Trophoblast cell (in vitro differentiated cells and primary cell): ENCODE measurements around the gene L3MBTL4.
"Not testable (repeated sequence)": the region's sequence is repeated elsewhere in the genome, so short reads cannot be mapped to it uniquely, and the experiment has no call there.

ENCODE experiments used
- DNase-seq, 2 donors: peaks; one replicate each; pipeline ENCODE4 v3.0.0-alpha.2; 2016
- H2AFZ ChIP-seq: 2 replicates; pipeline ENCODE4 v1.6.1; 2013; ENCODE audit warnings: low read length, moderate library complexity, mild to moderate bottlenecking; ENCODE audit not compliant: insufficient read depth, poor library complexity
- H2AK5ac ChIP-seq: 2 replicates; pipeline ENCODE4 v1.6.1; 2013; ENCODE audit warnings: mild to moderate bottlenecking, low read length
- H2BK120ac ChIP-seq: 2 replicates; pipeline ENCODE4 v1.6.1; 2013; ENCODE audit warnings: low read length, mild to moderate bottlenecking, moderate library complexity; ENCODE audit not compliant: insufficient read depth, poor library complexity
- H2BK12ac ChIP-seq: 2 replicates; pipeline ENCODE4 v1.6.1; 2013; ENCODE audit warnings: mild to moderate bottlenecking, low read length, moderate library complexity
- H2BK5ac ChIP-seq: 2 replicates; pipeline ENCODE4 v1.6.1; 2013; ENCODE audit warnings: low read length, low read depth, moderate library complexity, mild to moderate bottlenecking; ENCODE audit not compliant: poor library complexity
- H3K14ac ChIP-seq: 2 replicates; pipeline ENCODE4 v1.6.1; 2013; ENCODE audit warnings: mild to moderate bottlenecking, low read length
- H3K18ac ChIP-seq: 2 replicates; pipeline ENCODE4 v1.6.1; 2013; ENCODE audit warnings: mild to moderate bottlenecking, low read length
- H3K23ac ChIP-seq: 2 replicates; pipeline ENCODE4 v1.6.1; 2013; ENCODE audit warnings: low read length
- H3K27ac ChIP-seq: 2 replicates; pipeline ENCODE4 v1.5.1; 2013; ENCODE audit warnings: low read depth, mild to moderate bottlenecking, inconsistent platforms, low read length, moderate library complexity
- H3K27me3 ChIP-seq: 2 replicates; pipeline ENCODE4 v1.6.1; 2013; ENCODE audit warnings: inconsistent platforms, mild to moderate bottlenecking, low read length, moderate library complexity; ENCODE audit not compliant: insufficient read depth
- H3K36me3 ChIP-seq, 2 experiments: 1 replicate in 1 of 2; 2 replicates in 1 of 2; pipeline ENCODE4 v1.6.1; 2013; ENCODE audit warnings: low read length in 2 of 2, mild to moderate bottlenecking in 2 of 2, moderate library complexity in 1 of 2; ENCODE audit not compliant: insufficient read depth in 2 of 2, control insufficient read depth in 1 of 2
- H3K4ac ChIP-seq: 2 replicates; pipeline ENCODE4 v1.6.1; 2013; ENCODE audit warnings: low read depth, mild to moderate bottlenecking, low read length, moderate library complexity
- H3K4me1 ChIP-seq, 2 experiments: 1 replicate in 1 of 2; 2 replicates in 1 of 2; pipeline ENCODE4 v1.6.1; 2013; ENCODE audit warnings: low read length in 2 of 2, mild to moderate bottlenecking in 2 of 2, moderate library complexity in 1 of 2; ENCODE audit not compliant: insufficient read depth in 2 of 2, control insufficient read depth in 1 of 2
- H3K4me2 ChIP-seq: 2 replicates; pipeline ENCODE4 v1.6.1; 2013; ENCODE audit warnings: inconsistent platforms, mild to moderate bottlenecking, low read length, moderate library complexity
- H3K4me3 ChIP-seq: 2 replicates; pipeline ENCODE4 v1.5.1; 2013; ENCODE audit warnings: mild to moderate bottlenecking, low read depth, low read length, inconsistent platforms
- H3K79me1 ChIP-seq: one replicate; pipeline ENCODE4 v1.6.1; 2013; ENCODE audit warnings: low read length
- H3K79me2 ChIP-seq: 2 replicates; pipeline ENCODE4 v1.6.1; 2013; ENCODE audit warnings: low read length, mild to moderate bottlenecking; ENCODE audit not compliant: control insufficient read depth, insufficient read depth, poor library complexity
- H3K9ac ChIP-seq: 2 replicates; pipeline ENCODE4 v1.6.1; 2013; ENCODE audit warnings: mild to moderate bottlenecking, low read length
- H3K9me3 ChIP-seq: 2 replicates; pipeline ENCODE4 v1.6.1; 2013; ENCODE audit warnings: low read depth, mild to moderate bottlenecking, control low read depth, inconsistent platforms, low read length; ENCODE audit not compliant: insufficient read depth
- H4K12ac ChIP-seq: 2 replicates; pipeline ENCODE4 v1.6.1; 2013; ENCODE audit warnings: low read depth, mild to moderate bottlenecking, low read length, moderate library complexity
- H4K8ac ChIP-seq: 2 replicates; pipeline ENCODE4 v1.6.1; 2013; ENCODE audit warnings: low read depth, mild to moderate bottlenecking, low read length, moderate library complexity
- H4K91ac ChIP-seq: one replicate; pipeline ENCODE4 v1.6.1; 2013; ENCODE audit warnings: low read depth, mild to moderate bottlenecking, low read length, moderate library complexity
- WGBS: extraction: QIAGEN DNeasy Blood & Tissue Kit; methylation state at CpG from one replicate; pipeline ENCODE4 v1.1.7; 2013; ENCODE audit warnings: missing lambda C conversion rate; ENCODE audit not compliant: insufficient read length, insufficient coverage; ENCODE audit errors: extremely low coverage; 5-methylcytosine and 5-hydroxymethylcytosine counted together

The L3MBTL4 gene

GRCh38 chr18:6389005-6389404, 25.7 kb downstream of the L3MBTL4 start:
- no peak overlapping the region for H3K4me3 ChIP-seq
- H3K79me2 ChIP-seq, result no peaks in the 10 kb centered on the region
- H3K36me3 ChIP-seq, result no peaks in the 10 kb centered on the region
- H3K23ac ChIP-seq, result no peak overlapping the region
- no peak overlapping the region for H3K14ac ChIP-seq
- H3K18ac ChIP-seq, result no peak overlapping the region
- no peak overlapping the region for H3K4me2 ChIP-seq
- WGBS, result no CpG with 5 or more reads among the region's 2 CpGs
- H3K79me1 ChIP-seq, result no peaks in the 10 kb centered on the region
- no peak overlapping the region for H4K91ac ChIP-seq
- H3K9ac ChIP-seq, result no peak overlapping the region
- H3K4ac ChIP-seq, result no peak overlapping the region
- no peak overlapping the region for H2BK12ac ChIP-seq
- H4K8ac ChIP-seq, result no peak overlapping the region
- H3K4me1 ChIP-seq, result no peaks in the 10 kb centered on the region
- H3K27me3 ChIP-seq, result no peaks in the 10 kb centered on the region
- no peak overlapping the region for H4K12ac ChIP-seq
- H2BK5ac ChIP-seq, result no peak overlapping the region
- H2AFZ ChIP-seq, result no peak overlapping the region
- no peak for DNase-seq
- no peak overlapping the region for H3K27ac ChIP-seq
- H3K9me3 ChIP-seq, result no peaks in the 10 kb centered on the region
- no peak overlapping the region for H2BK120ac ChIP-seq
- no peak overlapping the region for H2AK5ac ChIP-seq

GRCh38 chr18:6382963-6383362, 31.7 kb downstream of the L3MBTL4 start:
- H2AFZ ChIP-seq, result no peak overlapping the region
- no CpG with 5 or more reads among the region's 7 CpGs for WGBS

GRCh38 chr18:6377473-6377872, 37.2 kb downstream of the L3MBTL4 start:
- not testable (repeated sequence) for H3K23ac ChIP-seq, H3K79me1 ChIP-seq, H3K4me3 ChIP-seq, H2AFZ ChIP-seq, H4K8ac ChIP-seq, DNase-seq, H3K4ac ChIP-seq, H3K4me2 ChIP-seq, H3K79me2 ChIP-seq, H3K9ac ChIP-seq, H3K27me3 ChIP-seq, H4K12ac ChIP-seq, H3K36me3 ChIP-seq, H3K9me3 ChIP-seq, H3K14ac ChIP-seq, H2AK5ac ChIP-seq, H3K18ac ChIP-seq, H4K91ac ChIP-seq, H3K4me1 ChIP-seq, H2BK12ac ChIP-seq, H2BK120ac ChIP-seq, H3K27ac ChIP-seq, H2BK5ac ChIP-seq
- no CpG with 5 or more reads among the region's 2 CpGs for WGBS

More at GRCh38 chr18:6382963-6383362, 31.7 kb downstream of the L3MBTL4 start:
- no peak overlapping the region for H3K18ac ChIP-seq
- no peaks in the 10 kb centered on the region for H3K27me3 ChIP-seq
- H3K23ac ChIP-seq, result no peak overlapping the region
- H3K9ac ChIP-seq, result no peak overlapping the region
- no peaks in the 10 kb centered on the region for H3K4me1 ChIP-seq
- H2AK5ac ChIP-seq, result no peak overlapping the region
- H3K9me3 ChIP-seq, result no peaks in the 10 kb centered on the region
- no peaks in the 10 kb centered on the region for H3K79me1 ChIP-seq
- H4K12ac ChIP-seq, result no peak overlapping the region
- no peak overlapping the region for H4K91ac ChIP-seq
- H3K4me2 ChIP-seq, result no peak overlapping the region
- H3K79me2 ChIP-seq, result no peaks in the 10 kb centered on the region
- H3K27ac ChIP-seq, result no peak overlapping the region
- H3K36me3 ChIP-seq, result no peaks in the 10 kb centered on the region
- H3K4me3 ChIP-seq, result no peak overlapping the region
- DNase-seq, result no peak
- H3K14ac ChIP-seq, result no peak overlapping the region
- H2BK12ac ChIP-seq, result no peak overlapping the region
- H2BK5ac ChIP-seq, result no peak overlapping the region
- H4K8ac ChIP-seq, result no peak overlapping the region
- no peak overlapping the region for H3K4ac ChIP-seq
- H2BK120ac ChIP-seq, result no peak overlapping the region

- Histone ChIP-seq H3K4me2 (no peak overlapping the region), H3K9ac (no peak overlapping the region), H3K27me3 (no peaks in the 10 kb centered on the region), H3K27ac (no peak overlapping the region), H3K18ac (no peak overlapping the region), H2AFZ (no peak overlapping the region), H2BK120ac (no peak overlapping the region), H4K8ac (no peak overlapping the region), H3K4me3 (no peak overlapping the region), H2AK5ac (no peak overlapping the region), H4K91ac (no peak overlapping the region), H3K4ac (no peak overlapping the region), H2BK5ac (no peak overlapping the region), H3K23ac (no peak overlapping the region), H3K79me1 (no peaks in the 10 kb centered on the region), H3K79me2 (no peaks in the 10 kb centered on the region), H2BK12ac (no peak overlapping the region), H3K14ac (no peak overlapping the region), H3K36me3 (no peaks in the 10 kb centered on the region), H3K9me3 (peaks cover 5% of the 10 kb centered on the region), H3K4me1 (no peaks in the 10 kb centered on the region), H4K12ac (no peak overlapping the region)
- WGBS, result no CpG with 5 or more reads among the region's 6 CpGs
- no peak for DNase-seq
Observed at GRCh38 chr18:6376433-6377229, 38.1 kb downstream of the L3MBTL4 start.
